Nucleus accumbens (tissue), 56 donors: ENCODE measurements around the gene ZNF181.
A peak's percentile ranks its signal among the peaks of the same experiment; 100 is the strongest.

Source experiments
- DNase-seq, 56 donors: peaks; one replicate each; lab custom pipeline; 2025; lab: John Stamatoyannopoulos, UW

The ZNF181 gene

GRCh38 chr19:34744896-34745690 is 11.1 kb downstream of the ZNF181 start:
- DNase-seq = no peak

GRCh38 chr19:34757441-34757840 is 23.4 kb downstream of the ZNF181 start:
- DNase-seq = no peak

- no peak for DNase-seq
These were observed 25.3 kb downstream of the ZNF181 start for GRCh38 chr19:34759218-34759917.

GRCh38 chr19:34766386-34766785 is 32.3 kb downstream of the ZNF181 start:
- no peak for DNase-seq

DNA sequence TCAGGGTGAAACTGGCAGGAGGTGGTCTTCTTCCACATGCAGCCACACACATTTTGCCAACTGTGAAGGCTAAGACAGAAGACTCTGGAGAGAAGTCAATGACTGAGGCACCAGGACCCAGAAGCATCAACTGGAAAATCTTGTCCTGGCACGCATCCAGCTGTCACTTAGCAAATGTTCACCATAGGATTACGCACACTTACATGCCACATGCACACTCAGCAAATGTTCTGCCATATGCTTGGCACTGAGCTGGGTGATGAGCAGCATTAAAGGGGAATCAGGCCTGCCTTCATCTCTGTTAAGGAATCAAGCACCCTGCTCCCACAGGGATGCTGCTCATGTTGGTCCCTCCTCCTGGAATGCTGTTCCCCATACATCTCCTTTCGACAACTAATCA is 33.9 kb downstream of the ZNF181 start:
- DNase-seq = no peak

- peak; percentile 22 to 92 (median 82) for DNase-seq
These were observed 38.9 kb downstream of the ZNF181 start, which contains the start of gene ZNF599 for GRCh38 chr19:34772697-34773554. TSS of gene ZNF599 (minus strand) at chr19:34773215. CDS start at chr19:34772841, 374 bp downstream.

- no peak for DNase-seq
These were observed 39.5 kb downstream of the ZNF181 start for GRCh38 chr19:34773555-34773864.

GRCh38 chr19:34774857-34775256 is 40.8 kb downstream of the ZNF181 start:
- DNase-seq = no peak

GRCh38 chr19:34778342-34778741 is 44.3 kb downstream of the ZNF181 start:
- no peak for DNase-seq

DNA sequence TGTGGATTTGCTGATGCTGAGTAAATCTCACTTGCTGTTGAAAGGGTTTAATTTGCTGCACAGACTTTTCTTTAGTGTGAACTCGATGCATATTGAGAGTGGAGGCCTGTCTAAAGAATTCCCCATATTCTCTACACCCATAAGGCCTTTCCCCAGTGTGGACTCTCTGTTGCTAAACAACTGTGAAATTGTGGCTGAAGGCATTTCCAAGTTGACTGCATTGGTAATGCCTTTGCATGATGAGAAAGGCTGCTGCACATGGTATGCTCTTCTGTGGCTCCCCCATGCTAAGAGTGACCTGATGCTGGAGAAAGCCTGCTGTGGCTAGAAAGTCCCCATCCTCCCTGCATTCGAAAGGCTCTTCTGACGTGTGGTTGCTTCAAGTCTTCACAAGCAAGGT is 45.6 kb downstream of the ZNF181 start:
- DNase-seq = no peak

- DNase-seq = no peak
These were observed 52.2 kb downstream of the ZNF181 start for GRCh38 chr19:34786236-34786635.

GRCh38 chr19:34787059-34787824 is 53.2 kb downstream of the ZNF181 start:
- DNase-seq = no peak

- DNase-seq = no peak
These were observed 54.0 kb downstream of the ZNF181 start for GRCh38 chr19:34788074-34788473.

DNA sequence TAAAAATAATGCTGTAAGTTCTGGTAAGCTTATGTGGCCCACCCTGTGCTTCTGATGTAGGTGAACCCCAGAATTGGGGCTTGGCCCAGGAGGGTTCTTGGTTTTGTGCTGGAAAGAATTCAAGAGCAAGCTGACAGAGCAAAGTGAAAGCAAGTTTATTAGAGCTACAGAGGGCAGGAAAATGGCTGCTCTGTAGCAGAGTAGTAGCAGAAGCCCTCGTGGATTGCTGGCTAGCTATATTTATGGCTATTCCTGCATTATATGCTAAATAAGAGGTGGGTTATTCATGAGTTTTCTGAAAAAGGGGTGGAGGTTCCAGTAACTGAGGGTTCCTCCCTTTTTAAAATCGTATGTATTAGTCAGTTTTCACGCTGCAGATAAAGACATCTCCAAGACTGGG is 59.5 kb downstream of the ZNF181 start:
- DNase-seq = no peak

DNA sequence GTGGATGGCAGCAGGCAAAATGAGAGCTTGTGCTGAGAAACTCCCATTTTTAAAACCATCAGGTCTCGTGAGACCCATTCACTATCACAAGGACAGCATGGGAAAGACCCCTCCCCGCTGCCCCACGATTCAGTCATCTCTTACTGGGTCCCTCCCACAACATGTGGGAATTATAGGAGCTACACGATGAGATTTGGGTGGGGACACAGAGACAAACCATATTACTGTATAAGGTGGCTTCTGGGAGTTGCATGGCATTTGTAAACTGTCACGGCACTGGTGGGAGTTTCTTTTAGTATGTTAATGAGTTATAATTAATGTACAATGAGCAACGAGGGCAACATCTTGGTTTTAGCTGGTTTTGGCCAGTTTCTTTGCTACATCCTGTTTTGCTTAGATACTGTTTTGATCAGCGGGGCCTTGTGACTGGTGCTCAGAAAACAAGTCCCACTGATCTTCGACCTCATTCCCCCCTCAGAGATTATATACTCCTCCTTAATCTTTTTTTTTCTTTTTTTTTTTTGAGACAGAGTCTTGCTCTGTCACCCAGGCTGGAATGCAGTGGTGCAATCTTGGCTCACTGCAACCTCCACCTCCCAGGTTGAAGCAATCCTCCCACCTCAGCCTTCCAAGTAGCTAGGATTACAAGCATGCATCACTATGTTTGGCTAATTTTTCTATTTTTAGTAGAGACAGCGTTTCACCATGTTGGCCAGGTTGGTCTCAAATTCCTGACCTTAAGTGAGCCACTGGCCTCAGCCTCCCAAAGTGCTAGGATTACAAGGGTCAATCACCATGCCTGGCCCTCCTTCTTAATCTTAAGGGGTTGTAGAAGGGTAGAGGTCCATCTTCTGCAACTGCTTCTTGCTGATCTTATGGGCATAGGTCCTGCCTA is 60.3 kb downstream of the ZNF181 start:
- DNase-seq = no peak
